Activated CD8-positive, alpha-beta memory T cell treated with anti-CD3 and anti-CD28 coated beads, Interleukin-2, amount 50 U/mL, for 1 hour (primary cell): ENCODE data around the gene ZCCHC14.

Experiments used
- DNase-seq: peaks from one replicate; pipeline ENCODE4 v3.0.0-alpha.2; 2020; ENCODE audit errors: extremely low read depth

The ZCCHC14 gene

DNA sequence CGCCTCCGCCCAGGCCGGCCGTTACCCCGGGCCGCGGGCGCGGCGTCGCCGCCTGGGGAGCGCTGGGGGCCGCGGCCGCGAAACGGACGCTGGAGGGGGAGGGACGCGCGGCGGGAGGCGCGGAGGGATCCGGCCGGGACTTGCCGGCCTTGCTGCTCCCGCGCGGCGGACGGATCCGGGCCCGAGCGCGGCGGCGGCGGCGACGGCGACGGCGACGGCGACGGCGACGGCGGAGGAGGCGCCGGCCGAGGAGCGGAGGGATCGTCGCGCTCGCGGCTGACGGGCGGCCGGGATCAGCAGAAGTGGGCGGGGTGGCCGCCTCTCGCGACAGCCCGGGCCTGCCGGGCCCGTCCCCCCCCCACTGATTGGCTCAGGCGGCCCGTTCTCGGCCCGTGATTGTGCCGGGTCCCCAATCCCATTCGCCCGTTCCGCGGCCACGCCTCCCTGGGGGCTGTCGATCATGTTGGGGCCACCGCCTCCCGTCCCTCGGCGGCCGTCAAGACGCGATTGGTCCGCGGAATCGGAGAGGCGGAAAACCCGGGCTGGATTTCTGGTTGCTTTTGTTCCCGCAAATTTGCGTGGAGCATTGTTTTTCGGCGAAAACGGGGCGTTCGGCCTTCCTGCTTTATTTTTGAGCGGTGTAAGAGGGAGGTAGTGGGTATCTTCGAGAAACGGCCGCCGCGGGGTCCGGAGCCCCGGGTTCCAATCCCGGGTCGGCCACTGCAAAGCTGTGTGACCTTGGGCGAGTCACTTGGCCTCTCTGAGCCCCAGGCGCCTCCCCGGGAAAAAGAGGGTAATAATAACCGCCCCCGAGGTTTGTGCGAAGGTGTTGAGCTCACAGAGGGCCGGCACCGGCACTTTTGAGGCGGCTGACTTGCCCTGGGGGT, at the start of gene ZCCHC14:
Gene ZCCHC14 (minus strand): TSS at position 304 of the 887 bp plus-strand sequence. CDS start 786 bp downstream, outside the sequence.
- peak; percentile 92 for DNase-seq

DNA sequence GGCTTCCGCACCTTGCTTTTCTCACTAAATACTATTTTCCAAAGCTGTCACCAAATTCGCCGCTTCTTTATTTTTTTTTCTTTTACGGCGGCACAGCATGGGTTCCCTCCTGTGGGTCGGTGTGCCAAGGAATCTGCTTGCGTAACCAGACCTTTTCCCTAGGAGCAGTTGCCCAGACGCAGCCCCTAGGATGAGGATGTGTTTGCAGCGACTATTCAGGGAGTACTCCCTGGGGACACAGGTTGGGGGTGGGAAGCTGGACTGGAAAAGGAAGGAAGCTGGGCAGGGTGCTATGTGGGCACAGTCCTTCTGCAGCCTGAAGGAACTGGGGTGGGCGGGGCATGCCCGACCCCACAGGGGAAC, 49.0 kb upstream of the ZCCHC14 start:
- DNase-seq: no peak

DNA sequence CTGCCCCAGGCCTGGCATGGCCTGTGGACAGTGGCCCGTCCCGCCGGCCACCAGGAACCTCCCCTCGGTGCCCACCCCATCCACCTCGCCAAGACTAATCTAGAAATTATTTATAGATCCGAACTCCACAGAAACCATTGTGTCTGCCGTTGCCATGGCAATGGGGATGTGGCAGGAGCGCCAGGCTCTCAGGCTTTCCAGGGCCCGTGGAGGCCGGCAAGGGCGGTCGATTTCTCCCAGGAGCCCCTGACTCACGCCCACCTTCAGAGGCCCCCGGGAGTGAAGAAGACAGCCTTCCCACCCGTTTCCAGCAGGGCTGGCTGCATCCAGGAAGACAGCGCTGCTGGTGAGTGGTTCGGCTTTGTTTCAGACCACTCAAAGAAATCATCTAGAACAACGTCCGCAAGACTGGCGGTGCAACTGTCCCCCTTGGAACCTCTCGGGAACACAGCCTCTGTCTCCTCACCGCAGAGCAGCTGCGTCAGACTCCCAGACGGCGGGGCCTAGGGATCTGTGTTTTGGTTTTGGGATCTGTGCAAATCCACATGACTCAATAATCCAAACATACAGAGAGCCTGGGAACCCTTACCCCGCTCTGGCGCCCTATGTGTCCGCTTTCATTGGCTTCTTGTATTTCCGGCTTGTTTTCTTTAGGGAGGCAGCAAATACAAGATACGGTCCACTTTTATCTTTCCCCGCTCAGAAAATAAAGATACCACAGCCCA, 48.5 kb upstream of the ZCCHC14 start:
- no peak for DNase-seq

DNA sequence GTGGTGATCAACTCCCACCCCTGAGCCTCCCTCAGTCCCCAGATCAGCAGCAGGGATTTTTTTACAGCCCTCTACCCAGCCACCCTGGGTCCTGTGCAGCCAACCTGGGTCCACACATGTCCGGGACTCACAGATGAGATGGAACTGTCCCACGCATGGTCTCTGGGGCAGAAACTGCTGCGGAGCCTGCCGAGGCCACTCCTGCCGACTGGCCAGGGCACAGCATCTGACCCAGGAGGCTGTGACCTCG, 48.0 kb upstream of the ZCCHC14 start:
- no peak for DNase-seq

DNA sequence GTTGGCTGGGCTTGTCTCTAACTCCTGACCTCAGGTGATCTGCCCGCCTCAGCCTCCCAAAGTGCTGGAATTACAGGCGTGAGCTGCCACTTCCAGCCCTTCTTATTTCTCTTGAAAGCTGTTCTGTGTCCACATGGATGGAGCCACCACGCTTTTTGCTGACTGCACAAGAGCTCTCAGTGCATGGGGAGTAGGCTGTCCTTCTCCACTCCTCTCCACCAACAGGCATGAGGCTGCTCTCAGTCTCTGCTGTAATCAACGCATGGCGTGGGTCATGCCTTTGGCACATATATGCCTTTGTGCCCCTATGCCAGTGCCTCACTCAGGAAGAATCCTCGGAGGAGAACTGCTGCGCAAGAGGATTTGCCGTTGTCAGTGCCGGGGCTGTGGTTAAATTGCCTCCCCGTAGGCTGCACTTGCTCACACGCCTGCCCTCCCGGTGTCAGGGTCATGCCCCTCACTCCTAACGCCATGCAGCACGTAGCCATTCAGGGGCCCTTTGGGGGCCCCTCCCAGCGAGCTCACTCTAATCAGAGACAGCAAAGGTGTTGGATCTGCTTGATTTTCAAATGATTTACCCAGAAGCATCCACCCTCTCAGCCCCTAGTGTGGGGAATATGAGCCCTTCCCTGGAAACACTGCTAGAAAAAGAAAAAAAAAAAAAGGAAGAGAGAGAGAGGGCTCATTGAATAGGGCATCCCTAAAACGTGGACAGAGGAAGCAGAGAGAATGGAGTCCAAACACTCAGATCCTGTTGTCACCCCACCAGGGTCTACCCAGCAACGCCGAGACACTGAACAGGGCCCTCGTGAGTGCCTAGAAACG, 47.5 kb upstream of the ZCCHC14 start:
- DNase-seq: no peak

DNA sequence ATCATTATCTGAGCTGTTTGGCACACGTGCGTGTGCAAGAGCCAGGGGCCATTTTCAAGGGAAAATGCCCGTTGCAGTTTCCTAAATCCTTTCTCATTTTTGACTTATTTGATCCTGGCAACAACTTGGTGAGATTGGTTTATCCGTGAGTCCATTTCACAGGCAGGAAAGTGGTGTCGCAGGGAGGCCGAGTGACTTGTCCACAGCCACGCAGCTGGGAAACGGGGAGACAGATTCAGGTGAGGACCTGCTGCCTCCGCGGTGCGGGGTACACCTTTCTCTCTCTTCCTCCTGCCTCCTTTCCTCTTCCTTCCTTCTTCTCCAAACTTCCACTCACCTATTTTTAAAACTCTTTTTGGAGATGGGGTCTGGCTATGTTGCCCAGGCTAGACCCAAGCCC, 46.3 kb upstream of the ZCCHC14 start:
- DNase-seq: no peak

DNA sequence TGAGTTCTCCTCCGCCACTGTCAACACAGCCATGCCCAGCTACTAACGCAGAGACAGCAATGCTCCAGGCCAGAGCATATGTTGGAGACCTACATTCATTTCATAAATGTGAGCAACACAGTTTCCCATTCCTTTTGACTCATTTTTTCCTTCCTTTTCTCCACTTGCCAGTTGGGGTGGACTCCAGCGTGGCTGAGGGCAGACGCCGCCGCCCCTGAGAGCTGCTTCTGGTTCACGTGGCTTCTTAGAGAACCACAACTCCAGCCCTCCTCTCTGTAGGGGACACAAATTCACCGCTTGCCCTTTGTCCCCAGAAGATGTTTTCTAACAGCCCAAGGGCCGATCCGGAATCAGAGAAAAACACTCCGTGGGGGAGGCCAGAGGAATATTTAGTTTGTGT, 45.8 kb upstream of the ZCCHC14 start:
- no peak for DNase-seq

DNA sequence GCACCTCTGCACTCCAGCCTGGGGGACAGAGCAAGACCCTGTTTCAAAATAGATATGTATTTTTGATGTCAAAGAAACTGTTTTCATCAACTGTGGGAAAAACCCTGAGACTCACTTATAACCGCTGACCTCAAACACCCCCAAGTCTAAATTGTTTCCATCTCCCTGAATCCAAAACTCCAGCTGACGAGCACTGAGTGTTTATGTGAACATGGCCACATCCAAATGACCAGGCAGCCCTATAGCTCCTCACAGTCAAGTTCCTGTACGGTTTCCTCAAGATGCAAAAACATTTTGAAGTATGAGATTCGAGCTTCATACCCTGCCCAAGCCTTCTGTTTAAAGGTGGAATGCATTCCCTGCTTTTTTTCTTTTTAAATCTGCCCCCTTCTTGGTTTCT, 45.3 kb upstream of the ZCCHC14 start:
- no peak for DNase-seq

DNA sequence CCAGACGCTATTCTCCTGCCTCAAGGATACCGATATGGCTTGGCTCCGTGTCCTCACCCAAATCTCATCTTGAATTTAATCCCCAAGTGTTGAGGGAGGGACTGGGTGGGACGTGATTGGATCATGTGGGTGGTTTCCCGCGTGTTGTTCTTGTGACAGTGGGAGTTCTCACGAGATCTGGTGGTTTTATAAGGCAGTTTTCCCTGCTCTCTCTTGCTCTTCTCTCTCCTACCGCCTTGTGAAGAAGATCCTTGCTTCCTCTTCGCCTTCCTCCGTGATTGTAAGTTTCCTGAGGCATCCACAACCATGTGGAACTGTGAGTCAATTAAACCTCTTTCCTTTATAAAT, 43.9 kb upstream of the ZCCHC14 start:
- no peak for DNase-seq

DNA sequence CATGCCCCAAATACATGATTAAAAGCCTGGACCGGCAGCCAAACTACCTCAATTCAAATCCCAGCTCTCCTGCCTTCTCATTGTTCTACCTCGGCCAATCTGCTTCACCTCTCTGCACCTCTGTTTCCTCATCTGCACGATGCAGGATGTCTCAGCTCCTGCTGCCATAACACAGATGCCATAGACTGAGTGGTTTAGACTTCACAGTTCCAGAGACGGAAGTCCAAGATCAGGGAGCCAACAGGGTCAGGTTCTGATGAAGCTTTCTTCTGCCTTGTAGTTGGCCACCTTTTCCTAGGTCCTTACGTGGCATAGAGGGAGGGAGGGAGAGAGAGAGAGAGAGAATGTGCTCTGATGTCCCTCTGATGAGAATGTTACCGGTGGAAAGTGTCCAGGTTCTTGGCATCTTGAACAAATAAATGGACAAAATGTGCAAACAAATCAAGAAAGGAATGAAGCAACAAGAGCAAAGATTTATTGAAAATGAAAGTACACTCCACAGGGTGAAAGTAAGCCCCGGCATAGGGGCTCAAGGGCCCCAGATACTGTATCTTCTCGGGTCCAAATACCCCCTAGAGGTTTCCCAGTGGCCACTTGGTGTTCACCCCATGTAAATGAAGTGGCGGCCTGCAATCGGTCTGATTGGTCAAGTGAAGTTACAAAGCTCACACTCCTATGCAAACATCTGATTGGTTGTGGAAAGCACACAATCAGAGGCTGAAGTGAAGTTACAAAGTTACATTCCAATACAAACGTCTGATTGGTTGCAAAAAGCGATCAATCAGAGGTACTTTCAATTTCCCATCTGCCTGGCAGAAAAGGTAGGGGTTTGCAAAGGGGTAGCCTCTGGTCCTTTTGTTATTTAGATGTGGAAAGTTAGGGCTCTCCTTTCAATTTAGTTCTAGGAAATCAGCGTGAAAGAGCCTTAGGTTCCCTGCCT, 43.3 kb upstream of the ZCCHC14 start:
- no peak for DNase-seq

DNA sequence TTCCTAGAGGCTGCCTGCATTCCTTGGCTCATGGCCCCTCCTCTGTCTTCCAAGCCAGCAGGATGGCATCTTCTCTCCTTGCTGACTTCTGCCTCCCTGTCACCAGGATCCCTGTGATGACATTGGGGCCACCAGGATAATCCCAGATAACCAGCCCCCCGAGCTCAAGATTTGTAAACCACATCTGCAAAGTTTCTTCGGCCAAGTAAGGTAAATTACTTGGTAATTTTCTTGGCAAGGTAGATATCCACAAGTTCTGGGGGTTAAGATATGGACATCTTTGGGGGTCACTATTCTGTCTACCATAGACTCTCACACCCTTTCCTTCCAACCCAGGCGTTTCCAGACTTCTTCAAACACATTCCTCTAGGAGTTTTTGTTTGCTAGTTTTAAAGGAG, 42.6 kb upstream of the ZCCHC14 start:
- DNase-seq: no peak

DNA sequence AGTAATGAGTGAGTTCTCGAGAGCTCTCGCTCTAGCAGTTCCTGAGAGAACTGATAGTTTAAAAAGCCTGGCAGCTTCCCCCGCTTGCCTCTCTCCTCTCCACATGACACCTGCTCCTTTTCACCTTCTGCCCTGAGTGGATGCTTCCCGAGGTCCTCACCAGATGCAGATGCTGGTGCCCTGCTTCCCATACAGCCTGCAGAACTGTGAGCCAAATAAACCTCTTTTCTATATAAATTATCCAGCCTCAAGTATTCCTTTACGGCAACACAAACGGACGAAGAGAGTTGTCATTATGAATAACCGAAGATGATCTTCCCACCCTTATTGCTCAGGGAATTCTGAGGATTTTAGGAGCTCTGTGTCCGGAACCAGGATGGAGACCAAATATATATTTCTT, 41.9 kb upstream of the ZCCHC14 start:
- no peak for DNase-seq

DNA sequence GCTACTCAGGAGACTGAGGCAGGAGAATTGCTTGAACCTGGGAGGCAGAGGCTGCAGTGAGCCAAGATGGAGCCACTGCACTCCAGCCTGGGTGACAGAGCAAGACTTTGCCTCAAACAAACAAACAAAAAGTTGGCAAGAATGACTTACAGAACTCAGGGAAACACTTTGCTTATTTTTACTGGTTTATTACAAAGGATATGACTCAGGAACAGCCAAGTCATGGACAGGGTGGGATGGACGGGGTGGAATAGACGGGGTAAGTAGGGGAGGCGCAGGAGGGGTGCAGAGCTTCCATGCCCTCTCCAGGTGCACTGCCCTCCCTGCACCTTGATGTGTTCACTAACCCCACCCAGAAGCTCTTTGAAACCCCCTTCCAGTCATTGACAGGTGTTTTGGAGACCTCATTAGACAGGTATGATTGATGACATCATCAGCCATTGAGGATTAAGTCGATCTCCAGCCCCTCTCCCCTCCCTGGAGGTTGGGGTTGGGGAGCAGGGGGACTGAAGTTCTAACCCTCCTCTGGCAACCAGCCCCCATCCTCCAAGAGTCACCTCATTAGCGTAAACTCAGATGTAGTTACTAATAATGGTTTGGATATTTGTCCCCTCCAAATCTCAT, 41.3 kb upstream of the ZCCHC14 start:
- DNase-seq: no peak

DNA sequence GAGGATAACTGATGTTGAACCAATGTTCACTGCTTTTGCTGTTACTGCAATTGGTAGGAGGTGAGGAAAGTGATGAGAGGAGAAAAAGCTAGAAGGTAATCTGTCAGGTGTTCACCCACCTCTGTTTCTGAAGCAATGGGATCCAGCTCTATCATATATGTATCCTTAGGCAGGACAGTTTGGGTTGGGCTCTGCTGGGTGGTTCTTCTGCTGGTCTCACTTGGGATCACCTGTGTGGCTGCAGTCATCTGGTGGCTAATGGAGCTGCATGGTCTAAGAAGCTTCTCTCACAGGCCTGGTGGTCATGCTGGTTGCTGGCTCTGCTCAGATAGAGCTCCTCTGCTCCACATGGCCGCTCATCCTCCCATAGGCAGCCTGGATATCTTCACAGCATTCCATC, 40.2 kb upstream of the ZCCHC14 start:
- DNase-seq: no peak

DNA sequence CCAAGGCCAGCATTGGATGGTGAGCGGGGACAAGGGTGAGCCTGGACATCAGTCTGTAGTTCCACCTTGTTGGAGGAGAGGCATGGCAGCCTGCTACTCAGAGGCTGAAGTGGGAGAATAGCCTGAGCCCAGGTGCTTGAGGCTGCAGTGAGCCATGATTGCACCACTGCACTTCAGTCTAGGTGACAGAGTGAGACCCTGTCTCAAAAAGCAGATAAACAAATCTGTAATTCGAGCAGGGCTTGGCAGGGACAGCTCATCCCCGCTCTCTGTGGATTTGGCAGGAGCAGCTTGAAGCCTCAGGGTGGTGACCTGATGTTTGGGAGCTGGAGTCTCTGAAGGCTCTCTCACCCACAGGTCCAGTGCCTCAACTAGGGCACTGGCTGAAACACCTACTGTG, 38.6 kb upstream of the ZCCHC14 start:
- DNase-seq: no peak

DNA sequence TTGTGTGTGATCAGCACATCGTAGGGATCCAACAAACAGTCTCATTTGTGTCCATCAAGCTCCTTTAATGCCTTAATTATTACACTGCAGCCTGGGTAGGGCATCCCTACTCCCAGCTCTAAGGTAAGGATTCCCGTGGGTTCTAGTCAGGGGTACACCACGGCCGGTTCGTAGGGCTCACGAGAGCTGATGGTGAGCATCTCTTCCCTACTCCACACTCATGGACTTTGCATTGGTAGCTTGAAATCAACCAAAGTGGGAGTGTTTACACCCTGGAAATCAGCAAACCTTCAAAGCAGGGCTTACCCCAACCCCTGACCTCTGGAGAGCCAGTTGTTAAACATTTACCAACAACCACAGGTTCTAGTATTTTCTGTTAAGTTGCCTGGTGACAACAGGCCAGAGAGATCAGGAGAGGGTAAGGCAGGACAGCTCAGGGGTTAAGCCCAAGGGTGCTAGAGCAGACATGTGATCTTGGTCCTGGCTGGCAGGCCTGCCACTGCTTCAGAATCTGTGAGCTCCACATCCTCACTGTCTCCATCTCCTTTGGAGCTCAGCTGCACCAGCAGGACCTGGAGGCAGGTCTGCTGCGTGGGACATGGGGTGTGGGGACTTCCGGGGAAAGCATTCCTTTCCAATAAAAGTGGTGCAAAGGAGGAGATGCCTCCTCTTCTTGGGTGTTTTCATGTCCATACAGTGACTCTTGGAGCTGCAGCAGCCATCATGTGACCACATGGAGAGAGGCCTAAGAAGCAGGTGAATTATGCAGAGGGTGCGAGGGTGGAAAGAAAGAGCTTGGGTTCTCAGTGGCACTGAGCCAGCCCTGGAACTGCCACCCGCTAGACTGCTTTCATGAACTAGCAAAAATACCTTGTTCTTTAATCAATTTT, 36.1 kb upstream of the ZCCHC14 start:
- DNase-seq: no peak

DNA sequence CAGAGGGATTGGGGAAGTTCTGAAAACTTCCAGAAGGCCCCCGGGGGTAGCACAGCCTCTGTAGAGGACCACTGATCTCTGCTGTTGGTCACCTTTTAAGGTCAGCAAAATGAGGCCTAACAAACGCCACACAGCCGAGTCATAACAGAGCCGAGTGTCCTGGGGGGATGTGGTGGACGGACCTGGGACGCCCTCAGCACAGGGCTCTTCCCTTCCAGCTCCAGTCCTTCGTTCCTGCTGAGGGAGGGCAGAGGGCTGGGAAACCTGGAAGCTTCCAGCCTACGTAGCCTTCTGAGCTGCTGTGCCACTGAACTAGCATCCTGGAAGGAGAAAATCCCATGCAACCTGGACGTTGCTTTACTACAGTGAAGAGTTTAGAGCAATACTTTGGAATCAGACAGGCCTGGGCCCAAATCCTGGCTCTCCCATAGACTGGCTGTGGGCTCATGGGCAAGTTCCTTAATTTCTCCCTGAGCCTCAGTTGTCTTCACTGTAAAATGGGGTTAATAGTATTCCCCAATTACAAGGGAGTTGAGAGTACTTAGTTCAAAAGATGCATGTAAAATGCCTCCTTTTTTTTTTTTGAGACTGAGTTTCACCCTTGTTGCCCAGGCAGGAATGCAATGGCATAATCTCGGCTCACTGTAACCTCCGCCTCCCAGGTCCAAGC, 34.4 kb upstream of the ZCCHC14 start:
- no peak for DNase-seq

DNA sequence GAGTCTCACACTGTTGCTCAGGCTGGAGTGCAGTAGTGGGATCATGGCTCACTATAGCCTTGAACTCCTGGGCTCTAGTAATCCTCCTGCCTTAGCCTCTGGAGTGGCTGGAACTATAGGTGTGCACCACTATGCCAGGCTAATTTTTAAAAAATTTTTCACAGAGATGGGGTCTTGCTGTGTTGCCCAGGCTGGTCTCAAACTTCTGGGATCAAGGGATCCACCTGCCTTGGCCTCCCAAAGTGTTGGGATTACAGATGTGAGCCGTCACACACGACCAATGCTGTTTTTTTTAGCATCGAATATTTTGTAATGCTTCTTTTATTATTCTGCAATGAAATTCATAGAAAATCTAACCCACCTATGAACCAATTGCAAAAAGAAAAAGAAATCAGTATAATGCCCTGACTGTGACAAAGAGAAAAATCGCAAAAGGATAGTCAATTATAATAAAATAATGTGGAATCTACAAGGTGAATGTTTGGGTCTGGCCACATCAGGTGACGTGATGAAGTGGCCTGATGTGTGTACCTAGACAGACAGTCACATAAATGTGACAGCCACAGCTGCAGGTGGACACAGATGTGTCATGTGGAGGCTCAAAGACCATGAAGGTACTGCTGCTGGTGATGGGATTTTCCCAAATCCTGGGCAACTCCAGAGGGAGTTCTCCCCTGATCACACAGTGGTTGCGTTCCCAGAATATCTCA, 33.6 kb upstream of the ZCCHC14 start:
- no peak for DNase-seq

DNA sequence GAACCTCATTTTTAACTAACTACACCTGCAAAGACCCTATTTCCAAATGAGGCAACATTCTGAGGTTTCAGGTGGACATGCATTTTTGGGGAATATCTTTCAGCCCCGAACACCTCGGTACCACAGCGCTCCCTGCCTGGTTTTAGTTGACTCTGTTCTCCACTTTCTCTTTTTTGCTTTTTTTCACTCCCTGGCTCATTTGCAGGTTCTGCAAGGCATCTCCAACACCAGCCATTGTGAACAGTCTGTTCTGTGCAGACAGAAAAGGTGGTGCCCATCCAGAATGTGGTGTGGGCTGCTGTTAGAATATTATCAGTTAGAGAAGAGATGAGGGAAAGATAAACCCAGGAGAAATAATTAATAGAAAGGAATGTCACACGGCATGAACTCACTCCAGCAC, 32.5 kb upstream of the ZCCHC14 start:
- DNase-seq: no peak
